GM18858 (cell line): ENCODE results near the gene RNF11.
"Not testable (repeated sequence)": the region's sequence is repeated elsewhere in the genome, so short reads cannot be mapped to it uniquely, and the experiment has no call there.

ENCODE experiments used
- ATAC-seq: cut with Tn5 transposase; IDR thresholded peaks from one replicate; pipeline ENCODE4 v1.9.1; 2021; ENCODE audit not compliant: unreplicated experiment

Gene RNF11

DNA sequence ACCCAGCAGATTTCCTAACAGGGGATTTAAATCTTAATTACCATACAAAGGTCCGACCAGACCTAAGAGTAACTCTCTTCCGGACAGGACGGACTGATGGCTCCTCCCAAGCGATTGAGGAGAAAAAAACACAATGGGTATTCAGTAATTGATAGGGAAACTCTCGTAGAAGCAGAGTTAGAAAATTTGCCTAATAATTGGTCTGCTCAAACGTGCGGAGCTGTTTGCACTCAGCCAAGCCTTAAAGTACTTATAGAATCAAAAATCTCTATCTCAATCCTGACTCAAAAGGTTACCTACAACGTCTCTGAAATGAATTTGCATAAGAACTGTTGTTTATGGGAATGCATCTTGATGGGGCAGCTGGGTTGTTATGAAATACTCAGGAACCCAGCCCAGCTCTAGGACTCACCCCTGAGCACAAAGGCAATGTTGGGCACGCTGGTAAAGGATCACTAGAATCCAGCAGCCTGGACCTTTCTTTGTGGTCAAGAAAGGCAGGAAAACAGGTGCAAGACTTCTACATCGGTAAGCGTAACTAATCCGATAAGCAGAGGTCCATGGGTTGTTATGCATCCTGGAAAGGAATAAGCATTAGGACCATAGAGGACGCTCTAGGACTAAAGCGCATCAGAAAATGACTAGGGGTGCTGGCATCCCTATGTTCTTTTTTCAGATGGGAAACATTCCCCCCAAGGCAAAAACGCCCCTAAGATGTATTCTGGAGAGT, 8.7 kb upstream of the RNF11 start:
- not testable (repeated sequence) for ATAC-seq

DNA sequence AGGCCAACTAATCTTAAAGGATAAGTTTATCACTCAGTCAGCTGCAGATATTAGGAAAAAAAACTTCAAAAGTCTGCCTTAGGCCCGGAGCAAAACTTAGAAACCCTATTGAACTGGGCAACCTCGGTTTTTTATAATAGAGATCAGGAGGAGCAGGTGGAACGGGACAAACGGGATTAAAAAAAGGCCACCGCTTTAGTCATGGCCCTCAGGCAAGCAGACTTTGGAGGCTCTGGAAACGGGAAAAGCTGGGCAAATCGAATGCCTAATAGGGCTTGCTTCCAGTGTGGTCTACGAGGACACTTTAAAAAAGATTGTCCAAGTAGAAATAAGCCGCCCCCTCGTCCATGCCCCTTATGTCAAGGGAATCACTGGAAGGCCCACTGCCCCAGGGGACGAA, 7.6 kb upstream of the RNF11 start:
- ATAC-seq: not testable (repeated sequence)

DNA sequence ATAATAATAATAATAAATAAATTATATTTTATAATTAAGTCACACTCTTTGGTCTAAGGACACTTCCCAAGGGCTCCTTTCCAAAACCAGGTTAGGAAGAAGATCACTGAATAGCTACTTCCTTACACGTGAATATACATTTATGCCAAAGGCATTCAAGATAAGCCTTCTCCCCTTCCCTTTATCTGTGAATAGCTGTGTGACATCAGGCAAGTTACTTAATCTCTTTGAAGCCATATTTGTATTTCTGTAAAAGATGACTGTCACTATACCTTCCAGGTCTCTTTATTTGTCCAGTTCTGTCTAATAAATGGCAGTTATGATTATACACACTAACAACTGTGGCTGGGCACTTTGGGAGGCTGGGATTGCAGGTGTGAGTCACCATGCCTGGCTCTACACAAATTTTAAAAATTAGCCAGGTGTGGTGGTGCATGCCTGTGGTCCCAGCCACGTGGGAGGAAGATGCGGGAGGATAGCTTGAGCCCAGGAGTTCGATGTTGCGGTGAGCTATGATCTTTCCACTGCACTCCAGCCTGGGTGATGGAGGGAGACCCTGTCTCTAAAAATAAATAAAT, 5.5 kb upstream of the RNF11 start:
- no peak for ATAC-seq

DNA sequence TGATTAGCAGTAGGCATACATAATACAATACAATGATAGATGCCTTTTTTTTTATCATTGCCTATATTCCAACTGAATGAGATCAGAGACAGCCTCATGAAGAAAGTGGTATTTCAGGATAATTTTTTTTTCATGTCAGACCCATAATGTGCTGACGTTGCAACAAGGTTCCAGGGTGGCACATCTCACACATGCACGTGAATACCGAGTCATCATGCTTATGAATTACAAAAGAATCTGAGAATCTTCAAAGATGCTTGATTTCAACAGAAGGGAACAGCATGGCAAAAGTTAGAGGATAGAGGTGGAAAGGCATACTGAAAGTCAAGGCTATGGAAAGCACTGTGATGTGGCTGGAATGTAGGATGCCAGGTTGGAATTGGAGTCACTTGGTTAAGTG, 5.0 kb upstream of the RNF11 start:
- no peak for ATAC-seq

DNA sequence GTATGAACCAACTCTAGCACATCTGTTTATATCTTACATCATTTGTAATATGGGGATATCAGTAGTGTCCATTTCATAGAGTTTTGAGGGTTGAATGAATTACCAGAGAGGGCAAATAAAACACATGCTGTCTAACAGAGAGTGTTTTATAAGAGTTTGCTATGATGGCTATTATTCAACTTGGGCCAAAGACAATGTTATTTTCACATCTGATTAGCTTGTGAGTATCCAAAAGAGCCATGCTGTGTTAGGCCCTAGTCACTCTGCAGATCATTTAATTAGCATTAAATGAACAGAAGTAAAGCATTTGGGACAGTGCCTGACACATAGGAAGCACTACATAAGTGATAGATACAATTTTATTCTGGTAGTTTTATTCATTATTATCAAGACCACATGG, 4.2 kb upstream of the RNF11 start:
- no peak for ATAC-seq

DNA sequence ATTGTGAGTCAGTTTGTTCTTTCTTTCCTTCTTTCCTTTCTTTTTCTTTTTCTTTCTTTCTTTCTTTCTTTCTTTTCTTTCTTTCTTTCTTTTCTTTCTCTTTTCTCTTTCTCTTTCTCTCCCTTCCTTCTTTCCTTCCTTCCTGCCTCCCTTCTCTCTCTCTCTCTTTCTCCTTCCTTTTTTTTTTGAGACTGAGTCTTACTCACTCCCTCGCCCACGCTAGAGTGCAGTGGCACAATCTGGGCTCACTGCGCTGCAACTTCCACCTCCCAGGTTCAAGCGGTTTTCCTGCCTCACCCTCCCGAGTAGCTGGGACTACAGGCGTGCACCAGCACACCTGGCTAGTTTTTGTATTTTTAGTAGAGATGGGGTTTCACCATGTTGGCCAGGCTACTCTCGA, 1.8 kb upstream of the RNF11 start:
- not testable (repeated sequence) for ATAC-seq

DNA sequence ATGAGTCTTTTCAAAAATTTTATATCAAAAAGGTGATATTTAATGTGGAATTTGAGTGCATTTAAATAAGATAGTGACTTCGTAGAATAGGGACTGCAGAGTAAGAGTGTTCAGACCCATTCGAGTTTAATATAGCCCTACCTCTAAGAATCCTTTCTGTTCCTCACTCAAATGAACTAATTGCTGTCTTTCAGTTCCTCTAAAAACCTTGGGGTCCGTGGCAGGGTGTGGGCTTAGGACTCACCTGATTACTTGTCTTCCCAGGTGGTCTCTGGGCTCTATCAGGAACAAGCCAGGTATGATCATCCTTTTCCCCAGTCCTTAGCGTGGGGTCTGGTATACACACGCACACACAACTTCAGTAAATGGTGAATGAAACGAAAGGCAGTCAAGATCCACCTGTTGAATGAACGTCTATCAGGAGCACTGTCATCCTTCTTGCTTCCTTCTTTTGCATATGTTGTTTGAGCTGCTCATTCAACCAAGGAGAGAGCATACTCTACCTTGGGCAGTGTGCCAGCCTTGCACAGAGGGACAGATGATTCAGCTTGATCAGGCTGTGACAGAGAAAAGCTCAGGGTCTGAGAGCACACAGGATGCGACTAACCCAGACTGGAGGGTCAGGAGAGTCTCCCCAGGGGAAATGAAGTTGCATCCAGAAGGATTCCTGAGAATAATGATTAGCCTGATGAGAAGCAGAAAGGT, 1.2 kb upstream of the RNF11 start:
- ATAC-seq: peak; percentile 56

DNA sequence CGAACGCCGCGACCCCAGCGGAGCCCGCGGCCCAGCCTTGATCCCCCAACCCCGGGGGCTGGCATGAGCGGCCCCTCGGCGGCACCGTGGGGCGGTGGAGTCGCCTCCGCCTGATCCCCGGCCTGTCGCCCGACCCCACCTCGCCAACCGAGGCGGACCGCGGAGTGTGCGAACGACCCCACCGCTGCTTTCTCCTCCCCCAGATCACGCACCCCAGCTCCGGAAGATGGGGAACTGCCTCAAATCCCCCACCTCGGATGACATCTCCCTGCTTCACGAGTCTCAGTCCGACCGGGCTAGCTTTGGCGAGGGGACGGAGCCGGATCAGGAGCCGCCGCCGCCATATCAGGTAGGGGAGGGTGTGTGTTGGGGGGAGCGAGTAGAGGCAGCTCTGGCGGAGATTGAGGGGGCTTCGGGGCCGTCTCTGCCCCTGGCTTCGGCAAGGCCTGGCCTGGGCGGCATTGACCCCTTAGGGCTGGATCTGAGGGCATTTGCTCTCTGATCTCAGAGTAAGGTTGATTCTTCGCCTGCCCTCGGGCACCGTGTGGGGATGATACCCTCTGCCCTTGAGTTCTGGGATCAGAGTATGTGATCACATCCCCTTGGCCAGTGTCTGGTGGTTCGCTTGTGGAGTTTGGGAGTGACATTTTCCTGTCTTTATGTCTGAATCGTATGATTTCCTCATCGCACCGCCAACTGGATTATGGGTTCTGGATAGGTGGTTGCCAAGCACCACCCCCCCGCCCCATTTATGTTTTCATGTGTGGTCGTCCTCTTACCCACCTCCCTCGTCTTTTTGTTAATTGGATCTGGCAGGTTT, 668 bp downstream of the RNF11 start:
- no peak for ATAC-seq

DNA sequence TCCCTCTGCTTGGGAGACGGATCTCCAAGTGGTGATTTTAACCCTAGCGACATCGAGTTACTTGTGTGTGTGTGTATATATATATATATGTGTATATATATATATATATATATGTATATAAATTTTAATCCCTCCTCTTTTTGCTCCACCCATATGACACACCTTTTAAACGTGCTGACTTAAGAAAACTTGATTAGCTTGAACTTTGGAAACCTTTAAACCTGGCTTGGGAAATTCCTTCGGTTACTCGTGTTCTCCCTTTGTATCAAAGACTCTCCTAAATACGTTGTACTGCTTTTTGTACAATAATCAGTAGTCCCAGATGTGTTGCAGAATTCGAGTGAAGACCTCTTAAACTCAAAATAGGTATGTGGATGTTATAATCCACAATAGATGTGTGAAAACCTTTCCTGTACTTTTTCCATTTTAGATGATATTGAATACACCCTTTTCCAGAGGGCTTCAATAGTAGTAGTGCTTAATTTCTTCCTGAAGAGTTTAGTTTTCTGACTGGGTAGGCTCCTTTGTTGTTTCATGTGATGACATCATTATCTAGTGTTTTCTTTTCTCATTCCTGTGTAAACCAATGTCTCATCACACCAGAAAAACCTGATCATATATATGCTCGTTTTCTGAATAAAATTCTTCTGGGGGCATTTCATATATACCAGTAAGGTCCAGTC, 1.4 kb downstream of the RNF11 start:
- no peak for ATAC-seq

DNA sequence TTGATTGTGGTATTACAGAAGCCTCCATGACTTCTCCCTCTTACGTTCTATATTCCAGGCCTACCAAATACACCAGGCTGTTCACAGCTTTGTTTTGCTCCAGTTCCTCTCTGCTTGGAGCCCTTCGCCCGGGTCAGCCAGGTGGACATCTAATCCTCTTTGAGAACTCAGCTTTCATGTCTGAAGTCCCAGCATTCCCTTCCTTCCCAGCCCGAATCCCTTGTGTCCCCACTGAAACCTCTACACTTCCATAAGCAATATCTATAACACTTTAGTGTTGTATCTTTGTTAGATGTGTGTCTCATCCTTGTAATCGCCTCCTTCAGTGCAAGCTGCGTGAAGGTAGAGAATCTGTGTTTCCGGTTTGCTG, 1.9 kb downstream of the RNF11 start:
- no peak for ATAC-seq

DNA sequence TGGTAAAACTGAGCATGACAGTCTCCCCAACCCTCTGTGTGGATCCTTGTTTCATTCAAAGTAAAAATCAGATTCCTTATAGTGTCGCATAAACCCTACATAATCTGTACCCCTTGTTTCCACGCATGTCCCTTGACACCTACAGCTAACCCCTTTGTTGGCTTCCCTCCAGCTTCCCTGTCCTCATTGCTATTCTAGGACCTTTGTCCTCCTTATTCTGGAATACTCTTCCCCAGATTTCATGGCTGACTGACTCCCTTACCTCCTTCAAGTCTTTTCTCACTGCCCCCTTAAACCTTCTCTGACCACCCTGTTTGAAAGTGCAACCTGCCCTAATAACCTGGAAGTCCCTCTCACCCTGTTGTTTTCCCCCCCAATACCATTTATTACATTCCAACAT, 4.0 kb downstream of the RNF11 start:
- ATAC-seq: no peak

DNA sequence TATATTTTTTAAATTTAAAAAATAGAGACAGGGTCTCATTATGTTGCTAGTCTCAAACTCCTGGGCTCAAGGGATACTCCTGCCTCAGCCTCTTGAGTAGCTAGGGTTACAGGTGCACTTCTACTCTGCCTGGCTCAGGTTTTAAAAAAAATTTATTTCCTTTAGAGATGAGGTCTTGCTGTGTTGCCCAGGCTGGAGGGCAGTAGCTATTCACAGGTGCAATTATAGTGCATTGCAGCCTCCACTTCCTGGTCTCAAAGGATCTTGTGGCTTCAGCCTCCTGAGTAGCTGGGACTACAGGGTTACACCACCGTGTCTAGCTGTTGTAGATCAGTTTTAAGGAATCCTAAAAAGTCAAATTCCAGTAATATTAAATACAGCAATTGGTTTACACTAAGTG, 5.0 kb downstream of the RNF11 start:
- no peak for ATAC-seq

DNA sequence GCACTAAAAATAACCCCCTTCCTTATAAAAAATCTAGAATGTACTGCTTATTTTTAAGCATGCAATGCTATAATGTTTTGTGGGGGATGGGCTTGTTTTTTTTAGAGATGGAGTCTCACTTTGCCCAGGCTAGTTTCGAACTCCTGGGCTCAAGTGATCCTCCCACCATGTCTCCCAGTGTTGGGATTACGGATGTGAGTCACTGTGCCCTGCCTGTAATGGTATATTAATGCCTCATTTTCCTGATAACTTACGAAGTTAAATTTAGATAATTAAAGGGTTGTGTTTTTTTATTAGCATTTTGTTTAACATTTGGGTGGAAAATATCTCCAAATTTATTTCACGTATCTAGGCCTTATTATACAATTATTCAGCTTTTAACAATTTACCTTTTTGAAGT, 6.5 kb downstream of the RNF11 start:
- ATAC-seq: no peak

DNA sequence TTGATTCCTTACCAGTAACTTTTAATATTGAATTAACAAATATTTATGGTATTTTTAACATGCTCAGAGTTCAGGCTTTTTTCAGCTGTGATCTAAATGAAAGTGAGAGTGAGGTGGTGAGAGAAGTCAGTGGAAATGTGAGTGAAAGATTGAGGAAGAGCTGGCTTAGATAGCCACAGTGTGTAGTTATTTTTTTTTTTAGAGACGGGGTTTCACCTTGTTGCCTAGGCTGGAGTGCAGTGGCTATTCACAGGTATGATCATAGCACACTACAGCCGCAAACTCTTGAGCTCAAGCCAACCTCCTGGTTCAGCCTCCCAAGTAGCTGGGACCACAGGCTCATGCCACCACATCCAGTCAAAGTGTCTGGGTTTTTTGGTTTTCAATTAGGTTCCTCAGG, 10.9 kb downstream of the RNF11 start:
- peak; percentile 89 for ATAC-seq

DNA sequence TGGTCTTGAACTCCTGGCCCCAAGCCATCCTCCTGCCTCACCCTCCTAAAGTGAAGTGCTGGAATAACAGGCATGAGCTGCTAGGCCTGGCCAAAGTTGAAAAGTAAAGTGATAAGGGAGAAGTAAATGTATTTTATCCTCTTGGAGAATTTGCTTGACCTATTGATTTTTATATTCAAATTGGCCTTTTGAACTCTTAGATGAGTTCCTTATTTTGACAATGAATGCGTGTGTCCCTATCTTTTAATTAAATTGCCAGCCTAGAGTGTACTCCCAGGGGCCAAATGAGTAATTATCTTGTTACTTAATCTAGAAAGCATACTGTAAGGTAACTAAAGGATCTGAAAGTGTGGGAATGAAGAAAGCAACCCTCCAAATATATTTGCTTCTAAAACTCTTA, 11.4 kb downstream of the RNF11 start:
- no peak for ATAC-seq

DNA sequence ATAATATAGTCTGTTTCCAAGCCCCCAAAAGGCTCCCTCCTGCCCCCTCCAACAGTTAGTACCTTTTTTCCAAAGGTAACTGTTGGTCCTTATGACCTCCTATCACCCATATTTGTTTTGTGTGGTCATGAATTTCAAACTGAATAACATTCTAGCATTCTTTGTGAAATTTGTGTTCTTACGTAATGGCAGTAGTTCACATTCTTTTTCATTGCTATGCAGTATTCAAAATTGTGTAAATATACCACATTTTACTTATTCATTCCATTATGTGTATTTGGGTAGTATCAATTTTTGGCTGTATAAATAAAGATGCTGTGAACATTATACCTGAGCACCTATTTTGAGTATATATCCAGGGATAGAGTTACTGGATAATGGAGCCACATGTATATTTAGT, 13.4 kb downstream of the RNF11 start:
- no peak for ATAC-seq

DNA sequence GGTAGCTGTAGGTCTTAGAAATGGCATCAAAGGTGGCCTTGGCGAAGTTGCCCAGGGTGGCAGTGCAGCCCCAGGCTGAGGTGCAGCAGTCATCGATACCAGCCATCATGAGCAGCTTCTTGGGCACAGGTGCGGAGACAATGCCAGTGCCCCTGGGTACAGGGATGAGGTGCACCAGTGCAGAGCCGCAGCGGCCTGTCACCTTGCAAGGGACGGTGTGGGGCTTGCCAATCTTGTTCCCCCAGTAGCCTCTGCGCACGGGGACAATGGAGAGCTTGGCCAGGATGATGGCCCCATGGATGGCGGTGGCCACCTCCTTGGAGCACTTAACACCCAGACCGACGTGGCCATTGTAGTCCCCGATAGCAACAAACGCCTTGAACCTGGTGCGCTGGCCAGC, 14.7 kb downstream of the RNF11 start:
- ATAC-seq: not testable (repeated sequence)

DNA sequence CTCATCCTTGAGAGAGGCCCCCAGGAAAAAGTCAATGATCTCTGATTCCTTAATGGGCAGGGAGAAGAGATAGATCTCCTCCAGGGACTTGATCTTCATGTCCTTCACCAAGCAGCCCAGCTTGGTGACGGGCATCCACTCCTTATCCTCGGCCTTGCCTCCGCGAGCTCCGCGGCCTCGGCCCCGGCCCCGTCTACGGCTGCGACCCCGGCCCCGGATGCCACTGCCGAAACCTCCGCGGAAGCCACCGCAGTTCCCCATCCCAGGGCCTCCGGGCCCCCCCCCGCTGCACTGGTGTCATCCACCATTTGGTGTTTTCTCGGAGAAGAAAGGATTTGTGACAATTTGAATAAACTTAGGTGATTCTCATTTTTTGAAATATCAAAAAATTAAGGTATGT, 15.1 kb downstream of the RNF11 start:
- ATAC-seq: not testable (repeated sequence)

DNA sequence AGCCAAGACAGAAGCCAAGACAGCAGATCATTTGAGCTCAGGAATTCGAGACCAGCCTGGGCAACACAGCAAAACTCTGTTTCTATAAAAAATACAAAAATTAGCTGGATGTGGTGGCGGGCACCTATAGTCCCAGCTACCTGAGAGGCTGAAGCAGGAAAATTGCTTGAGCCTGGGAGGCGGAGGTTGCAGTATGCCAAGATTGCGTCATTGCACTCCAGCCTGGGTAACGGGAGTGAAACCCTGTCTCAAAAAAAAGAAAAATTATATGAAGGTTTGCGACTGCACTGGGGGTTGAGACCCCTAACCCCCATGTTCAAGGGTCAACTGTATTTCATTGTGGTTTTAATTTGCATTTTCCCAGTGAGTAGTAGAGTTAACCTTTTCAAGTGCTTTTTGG, 16.3 kb downstream of the RNF11 start:
- ATAC-seq: no peak

DNA sequence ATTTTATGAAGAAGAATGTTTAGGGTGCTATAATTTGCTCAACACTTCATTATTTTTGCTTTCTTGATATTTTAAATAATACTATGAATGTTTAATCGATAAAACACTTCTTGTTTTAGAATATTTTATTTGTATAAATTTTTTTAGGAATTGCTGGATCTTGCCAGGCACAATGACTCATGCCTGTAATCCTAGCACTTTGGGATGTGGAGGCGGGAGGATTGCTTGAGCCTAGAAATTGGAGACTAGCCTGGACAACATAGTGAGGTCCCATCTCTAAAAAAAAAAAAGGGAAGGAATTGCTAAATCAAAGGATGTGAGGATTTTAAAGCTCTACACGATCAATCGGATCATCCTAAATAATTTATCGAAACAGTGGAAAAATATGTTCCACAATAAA, 17.6 kb downstream of the RNF11 start:
- no peak for ATAC-seq

DNA sequence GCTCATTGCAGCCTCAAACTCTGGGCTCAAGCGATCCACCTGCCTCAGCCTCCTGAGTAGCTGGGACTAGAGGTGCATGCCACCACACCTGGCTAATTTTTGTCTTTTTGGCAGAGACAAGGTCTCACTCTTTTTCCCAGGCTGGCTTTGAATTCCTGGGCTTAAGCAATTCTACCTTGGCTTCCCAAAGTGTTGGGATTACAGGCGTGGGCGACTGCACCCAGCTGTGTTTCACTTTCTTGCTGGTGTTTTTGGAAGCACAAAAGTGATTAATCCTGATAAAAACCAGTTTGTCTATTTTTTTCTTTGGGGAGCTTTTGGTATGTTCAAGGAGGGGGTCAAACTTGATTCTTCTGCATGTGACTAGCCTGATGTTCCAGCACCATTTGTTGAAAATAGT, 19.3 kb downstream of the RNF11 start:
- ATAC-seq: no peak
